Loucy (cell line): ENCODE results near the gene GRM5.
"Not testable (repeated sequence)": the region's sequence is repeated elsewhere in the genome, so short reads cannot be mapped to it uniquely, and the experiment has no call there.

Experiments used
- CTCF ChIP-seq: fragments of 200-600 bp; sonication (generic); conservative IDR thresholded peaks from 2 replicates; pipeline ENCODE4 v1.5.1; 2014; ENCODE audit warnings: mild to moderate bottlenecking, antibody characterized with exemption, low read length
- EZH2phosphoT487 ChIP-seq: fragments of 200-600 bp; IDR thresholded peaks from 2 replicates; pipeline ENCODE4 v1.6.1; 2018; ENCODE audit warnings: antibody characterized with exemption, mild to moderate bottlenecking, moderate library complexity, borderline replicate concordance

GRCh38 chr11:88844941-88845340 is 220.8 kb downstream of the GRM5 start:
- not testable (repeated sequence) for TF ChIP-seq CTCF, EZH2phosphoT487
